ENCODE data around the gene PMPCA. TPM values are rescaled to one million over a fixed set of nuclear protein-coding genes. Genes with fewer than 3 reads are reported as not detected.

Gene PMPCA
- total RNA-seq, 1 experiment from 2014 or later: 94.5 TPM

DNA sequence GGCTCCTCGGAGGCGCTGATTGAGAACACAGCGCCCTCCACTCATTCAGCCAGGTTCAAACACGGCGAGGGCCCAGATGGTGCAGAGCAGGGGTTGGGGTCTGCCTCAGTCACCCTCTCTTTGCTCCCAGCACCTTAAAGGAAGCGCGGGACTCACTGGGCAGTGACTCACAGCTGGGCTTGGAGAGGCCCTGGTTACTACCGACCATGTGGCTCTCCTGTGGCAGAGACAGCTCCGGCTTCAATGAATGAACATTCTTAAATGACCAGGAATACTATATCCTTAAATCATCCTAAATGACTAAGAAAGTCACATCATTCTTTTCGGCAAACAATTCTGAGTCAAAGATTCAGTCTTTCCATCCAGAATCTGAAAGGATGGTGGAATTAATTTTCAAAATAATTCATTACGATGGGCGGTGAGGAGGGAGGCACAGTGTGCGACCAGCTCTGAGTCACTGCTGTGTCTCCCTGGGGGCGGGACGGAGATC lies 30.8 kb downstream of the PMPCA start:
- no peak overlapping the region; a peak in 1 of 5 replicates for H3K4me3 Mint-ChIP-seq
- no peak overlapping the region for H2BK120ac ChIP-seq (ENCODE audit: low read depth, low read length, poor library complexity, severe bottlenecking)
- H3K4me2 ChIP-seq (ENCODE audit: insufficient read depth, insufficient read length, low read length): no peak overlapping the region
- H3K9me3 Mint-ChIP-seq: no peaks in the 10 kb centered on the region
- no peak overlapping the region for H3K4ac ChIP-seq (ENCODE audit: low read depth, low read length)
- H3K23me2 ChIP-seq (ENCODE audit: insufficient read length, low read depth, low read length, poor library complexity, severe bottlenecking): peaks cover 14% of the 10 kb centered on the region
- H3T11ph ChIP-seq (ENCODE audit: low read length): no peak overlapping the region
- H3K9ac ChIP-seq (ENCODE audit: extremely low read depth, insufficient read length, low read length): no peak overlapping the region
- no peak for DNase-seq
- H3K79me1 ChIP-seq (ENCODE audit: insufficient read depth, low read depth, low read length, poor library complexity, severe bottlenecking): peaks cover 2% of the 10 kb centered on the region
- H2BK5ac ChIP-seq (ENCODE audit: insufficient read length, low read length): no peak overlapping the region
- no peak overlapping the region for H2BK12ac ChIP-seq (ENCODE audit: insufficient read length, low read depth, low read length)
- H4K91ac ChIP-seq (ENCODE audit: insufficient read length, low read depth, low read length): no peak overlapping the region
- H3K56ac ChIP-seq (ENCODE audit: insufficient read length, low read depth, low read length): no peak overlapping the region
- H3K36me3 Mint-ChIP-seq (ENCODE audit: insufficient read depth in 1 of 3, low read depth in 3 of 3): peaks cover 14 to 60% (median 43%) of the 10 kb centered on the region in 3 experiments
- 0 out of 7 replicates have a peak overlapping the region, but pooled peaks of 1 of the 3 experiments have one; percentile 67 for H3K27ac Mint-ChIP-seq
- H3K14ac ChIP-seq (ENCODE audit: insufficient read depth, low read length): no peak overlapping the region
- no peaks in the 10 kb centered on the region for H3K27me3 Mint-ChIP-seq (ENCODE audit: low read depth)
- no peaks in the 10 kb centered on the region for H3K9me3 ChIP-seq (ENCODE audit: control insufficient read depth, low read depth, low read length)
- H3K27me3 ChIP-seq (ENCODE audit: insufficient read depth, low read length): no peaks in the 10 kb centered on the region
- no peak overlapping the region for H4K5ac ChIP-seq (ENCODE audit: insufficient read length, low read depth, low read length)
- no peak overlapping the region for H2BK15ac ChIP-seq (ENCODE audit: low read depth, low read length)
- no peak overlapping the region for H4K8ac ChIP-seq (replicated peaks; ENCODE audit: insufficient read length, low read depth, low read length)
- H3K18ac ChIP-seq (ENCODE audit: insufficient read length, low read depth, low read length): no peak overlapping the region
- peaks cover 15 to 16% of the 10 kb centered on the region in 2 experiments for H3K4me1 Mint-ChIP-seq
- H2AK5ac ChIP-seq (ENCODE audit: insufficient read length, low read length): no peak overlapping the region
- no peaks in the 10 kb centered on the region for H3K4me1 ChIP-seq (ENCODE audit: insufficient read depth, low read length)
- peaks cover 2% of the 10 kb centered on the region for H4K20me1 ChIP-seq (ENCODE audit: control insufficient read depth, insufficient read depth, insufficient read length)
- H3K79me2 ChIP-seq (ENCODE audit: insufficient read depth, low read length): peaks cover 2% of the 10 kb centered on the region; the same call in 1 of the 2 replicates
- WGBS (ENCODE audit: extremely low coverage, insufficient read length, low lambda C conversion rate): no CpG with 5 or more reads among the region's 15 CpGs
- H3K23ac ChIP-seq (ENCODE audit: insufficient read length, low read depth, low read length): no peak overlapping the region
- H3K27ac ChIP-seq (ENCODE audit: insufficient read length, low read depth, low read length): no peak overlapping the region
- no peak overlapping the region for H2BK20ac ChIP-seq (ENCODE audit: low read depth, low read length, poor library complexity, severe bottlenecking)
- no peak overlapping the region for H2AFZ ChIP-seq (ENCODE audit: low read length)
- TF ChIP-seq, protein P1, sequence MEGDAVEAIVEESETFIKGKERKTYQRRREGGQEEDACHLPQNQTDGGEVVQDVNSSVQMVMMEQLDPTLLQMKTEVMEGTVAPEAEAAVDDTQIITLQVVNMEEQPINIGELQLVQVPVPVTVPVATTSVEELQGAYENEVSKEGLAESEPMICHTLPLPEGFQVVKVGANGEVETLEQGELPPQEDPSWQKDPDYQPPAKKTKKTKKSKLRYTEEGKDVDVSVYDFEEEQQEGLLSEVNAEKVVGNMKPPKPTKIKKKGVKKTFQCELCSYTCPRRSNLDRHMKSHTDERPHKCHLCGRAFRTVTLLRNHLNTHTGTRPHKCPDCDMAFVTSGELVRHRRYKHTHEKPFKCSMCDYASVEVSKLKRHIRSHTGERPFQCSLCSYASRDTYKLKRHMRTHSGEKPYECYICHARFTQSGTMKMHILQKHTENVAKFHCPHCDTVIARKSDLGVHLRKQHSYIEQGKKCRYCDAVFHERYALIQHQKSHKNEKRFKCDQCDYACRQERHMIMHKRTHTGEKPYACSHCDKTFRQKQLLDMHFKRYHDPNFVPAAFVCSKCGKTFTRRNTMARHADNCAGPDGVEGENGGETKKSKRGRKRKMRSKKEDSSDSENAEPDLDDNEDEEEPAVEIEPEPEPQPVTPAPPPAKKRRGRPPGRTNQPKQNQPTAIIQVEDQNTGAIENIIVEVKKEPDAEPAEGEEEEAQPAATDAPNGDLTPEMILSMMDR (conservative IDR thresholded peaks at IDR 0.05): no peak
